Medulla oblongata (tissue), 1 donor: ENCODE measurements around the gene TIGD6.
A peak's percentile ranks its signal among the peaks of the same experiment; 100 is the strongest.
"Not testable (repeated sequence)": the region's sequence is repeated elsewhere in the genome, so short reads cannot be mapped to it uniquely, and the experiment has no call there.

Source experiments
- DNase-seq: peaks from one replicate; pipeline ENCODE4 v3.0.0-alpha.2; 2015; ENCODE audit errors: extremely low spot score

TIGD6 gene

GRCh38 chr5:149975409-149975808, 25.0 kb downstream of the TIGD6 start:
- no peak for DNase-seq

GRCh38 chr5:149969181-149969930, 31.1 kb downstream of the TIGD6 start:
- DNase-seq = no peak

GRCh38 chr5:149966946-149967345, 33.5 kb downstream of the TIGD6 start:
- DNase-seq = no peak

- DNase-seq = no peak
These were observed 36.7 kb downstream of the TIGD6 start for GRCh38 chr5:149963729-149964128.

GRCh38 chr5:149962601-149963300, 37.7 kb downstream of the TIGD6 start:
- DNase-seq = no peak

- peak; percentile 57 for DNase-seq
These were observed 38.5 kb downstream of the TIGD6 start for GRCh38 chr5:149961957-149962409.

GRCh38 chr5:149961186-149961685, 39.2 kb downstream of the TIGD6 start:
- peak; percentile 7 for DNase-seq

GRCh38 chr5:149960272-149961185, 39.9 kb downstream of the TIGD6 start, which contains the start of gene SLC26A2:
Gene SLC26A2 (plus strand): TSS chr5:149960758. CDS start chr5:149977653, 16,895 bp downstream.
- DNase-seq = peak; percentile 99

- DNase-seq = peak; percentile 67
These were observed 40.8 kb downstream of the TIGD6 start for GRCh38 chr5:149959406-149960236.

GRCh38 chr5:149957855-149958254, 42.6 kb downstream of the TIGD6 start:
- no peak for DNase-seq

- no peak for DNase-seq
These were observed 43.8 kb downstream of the TIGD6 start for GRCh38 chr5:149956685-149957084.

- no peak for DNase-seq
These were observed 45.7 kb downstream of the TIGD6 start for GRCh38 chr5:149954798-149955197.

- no peak for DNase-seq
These were observed 46.9 kb downstream of the TIGD6 start for GRCh38 chr5:149953436-149954121.

GRCh38 chr5:149951138-149951749, 49.2 kb downstream of the TIGD6 start:
- no peak for DNase-seq

- no peak for DNase-seq
These were observed 51.5 kb downstream of the TIGD6 start for GRCh38 chr5:149948993-149949392.

GRCh38 chr5:149946118-149946517, 54.3 kb downstream of the TIGD6 start:
- DNase-seq = no peak

- DNase-seq = no peak
These were observed 55.8 kb downstream of the TIGD6 start, which contains the start of gene PDE6A for GRCh38 chr5:149944666-149945065. Gene PDE6A (minus strand): TSS chr5:149944793. CDS start chr5:149944673, 120 bp downstream.

GRCh38 chr5:149943177-149943949, 57.1 kb downstream of the TIGD6 start:
- not testable (repeated sequence) for DNase-seq
